NK-92 treated with Interleukin-12 subunit alpha and Interleukin-12 subunit beta, amount 100 ng/mL, for 24 hours (cell line): ENCODE data around the gene LIX1L.

Experiments
- DNase-seq: peaks from one replicate; lab custom pipeline; 2025; lab: John Stamatoyannopoulos, UW

Gene LIX1L

DNA sequence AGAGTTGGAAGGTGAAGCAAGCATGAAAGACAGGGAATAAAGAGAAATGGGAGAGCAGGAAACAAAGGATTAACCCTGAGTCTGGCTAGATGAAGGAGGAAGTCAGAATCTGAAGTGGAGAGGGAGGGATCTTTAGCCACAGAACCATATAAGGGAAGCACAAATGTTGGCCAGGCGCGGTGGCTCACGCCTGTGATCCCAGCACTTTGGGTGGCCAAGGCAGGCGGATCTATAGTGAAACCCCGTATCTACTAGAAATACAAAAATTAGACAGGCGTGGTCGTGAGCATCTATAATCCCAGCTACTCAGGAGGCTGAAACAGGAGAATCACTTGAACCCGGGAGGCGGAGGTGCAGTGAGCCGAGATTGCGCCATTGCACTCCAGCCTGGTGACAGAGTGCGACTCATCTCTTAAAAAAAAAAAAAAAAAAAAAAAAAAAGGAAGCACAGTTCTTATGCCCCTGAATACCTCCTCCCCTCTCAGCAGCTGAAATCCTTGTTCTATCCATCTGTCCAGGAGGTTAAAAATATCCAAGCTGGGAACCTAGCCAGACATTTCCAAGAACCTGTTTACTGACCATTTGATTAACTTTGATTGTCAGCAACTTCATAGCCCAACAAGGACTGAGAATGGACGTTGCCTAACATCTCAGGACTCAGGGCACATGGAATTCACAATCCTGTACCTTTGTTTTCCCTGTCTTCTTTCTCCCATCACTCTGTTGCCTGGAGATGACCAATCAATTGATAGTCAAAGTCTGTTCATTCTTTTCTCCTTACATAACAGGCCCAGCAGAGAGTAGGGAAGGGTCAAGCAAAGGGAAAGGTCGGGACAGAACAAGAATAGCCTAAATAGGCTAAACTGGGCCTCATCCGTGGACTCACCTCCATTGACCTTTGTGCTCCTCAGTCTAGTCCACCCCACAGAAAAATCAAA is 28.0 kb upstream of the LIX1L start:
- peak; percentile 48 for DNase-seq

GRCh38 chr1:145985129-145985501 is 27.3 kb upstream of the LIX1L start:
- no peak for DNase-seq

DNA sequence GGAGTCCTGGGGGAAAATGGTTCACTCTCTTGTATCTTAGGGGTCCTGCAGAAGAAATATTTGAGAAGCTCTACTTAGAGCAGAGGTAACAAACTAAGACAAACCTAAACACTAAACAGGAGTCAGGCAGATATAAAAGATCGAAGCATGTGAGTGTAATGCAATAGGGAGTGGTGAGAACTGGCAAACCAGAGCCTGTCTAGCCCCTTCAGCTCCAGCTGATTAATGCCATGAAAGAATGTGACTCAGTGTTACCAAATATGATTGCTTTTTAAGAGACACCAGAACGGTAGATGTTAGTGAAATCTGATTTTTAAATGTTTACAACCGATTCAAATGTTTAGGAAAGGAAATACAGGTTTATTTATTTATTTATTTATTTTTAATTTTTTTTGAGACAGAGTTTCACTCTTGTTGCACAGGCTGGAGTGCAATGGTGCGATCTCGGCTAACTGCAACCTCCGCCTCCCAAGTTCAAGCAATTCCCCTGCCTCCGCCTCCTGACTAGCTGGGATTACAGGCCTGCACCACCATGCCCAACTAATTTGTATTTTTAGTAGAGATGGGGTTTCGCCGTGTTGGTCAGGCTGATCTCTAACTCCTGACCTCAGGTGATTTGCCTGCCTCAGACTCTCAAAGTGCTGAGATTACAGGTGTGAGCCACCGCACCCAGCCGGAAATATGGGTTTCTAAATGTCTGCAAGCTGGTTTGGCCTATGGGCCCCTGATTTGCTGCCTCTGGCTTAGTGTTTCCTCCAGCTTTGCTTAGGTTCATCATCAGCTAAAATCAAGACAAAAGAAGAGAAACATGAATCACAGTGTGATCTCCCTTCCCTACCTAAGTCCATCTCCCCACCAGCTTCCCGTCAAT is 26.4 kb upstream of the LIX1L start:
- no peak for DNase-seq

GRCh38 chr1:145983206-145983675 is 25.4 kb upstream of the LIX1L start:
- no peak for DNase-seq

DNA sequence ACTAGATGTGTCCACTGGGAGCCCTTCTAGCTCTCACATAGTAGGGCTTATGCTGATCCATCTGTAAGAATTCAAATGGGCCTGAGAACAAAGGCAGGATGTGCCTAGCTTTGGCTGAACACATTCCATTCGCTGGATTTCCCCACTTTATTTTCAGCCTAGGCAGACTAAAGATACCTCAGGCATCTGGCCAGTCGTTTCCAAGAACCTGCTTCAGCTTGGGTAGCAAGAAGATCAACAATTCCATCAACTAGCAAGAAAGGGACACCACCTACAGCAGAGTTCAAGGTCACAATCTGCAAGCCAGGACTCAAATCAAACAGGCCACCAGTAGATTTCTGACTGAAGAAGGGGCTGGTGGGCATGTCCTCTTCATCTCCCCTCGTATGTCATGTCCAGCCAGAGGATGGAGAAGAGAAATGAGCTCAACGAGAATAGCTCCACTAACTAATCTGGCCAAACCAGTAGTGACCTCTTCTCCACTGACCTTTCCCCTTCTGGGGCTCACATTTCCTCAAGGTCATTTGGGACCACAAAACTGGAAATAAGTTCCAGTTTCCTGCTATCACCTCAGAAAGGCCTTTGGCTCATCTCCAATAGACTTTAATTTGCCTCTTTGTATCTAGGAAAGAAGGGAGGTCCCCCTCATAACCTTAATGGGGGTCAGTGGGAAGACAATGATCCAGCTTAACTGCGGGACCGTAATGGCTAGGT is 24.4 kb upstream of the LIX1L start:
- no peak for DNase-seq

GRCh38 chr1:145980457-145980994 is 22.7 kb upstream of the LIX1L start:
- DNase-seq, result no peak

DNA sequence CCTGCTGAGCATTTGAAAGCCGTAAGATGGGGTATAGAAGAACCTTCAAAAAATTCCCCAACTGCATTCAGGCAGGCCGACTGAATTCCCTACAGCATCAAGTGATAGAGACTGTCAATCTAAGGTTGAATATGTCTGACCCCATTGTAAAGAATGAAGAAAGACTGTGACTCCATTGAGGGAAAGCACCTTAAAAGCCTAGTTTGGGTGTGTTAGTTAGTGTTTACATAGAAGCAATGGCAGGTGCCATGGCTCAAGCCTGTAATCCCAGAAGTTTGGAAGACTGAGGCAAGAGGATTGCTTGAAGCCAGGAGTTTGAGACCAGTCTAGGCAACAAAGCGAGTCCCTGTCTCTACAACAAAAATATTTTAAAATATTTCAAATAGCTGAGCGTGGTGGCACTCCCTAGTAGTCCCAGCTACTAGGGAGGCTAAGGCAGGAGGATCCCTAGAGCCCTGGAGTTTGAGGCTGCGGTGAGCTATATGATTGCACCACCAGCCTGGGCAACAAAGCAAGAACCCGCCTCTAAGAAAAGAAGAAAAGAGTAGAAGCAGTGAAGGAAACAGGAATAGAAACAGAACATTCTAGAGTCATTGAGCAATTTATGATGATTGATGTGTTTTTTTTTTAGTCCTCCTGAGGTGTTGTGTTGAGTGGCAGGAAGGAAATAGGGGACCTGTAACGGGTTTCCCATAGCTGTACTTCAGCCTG is 22.1 kb upstream of the LIX1L start:
- no peak for DNase-seq

DNA sequence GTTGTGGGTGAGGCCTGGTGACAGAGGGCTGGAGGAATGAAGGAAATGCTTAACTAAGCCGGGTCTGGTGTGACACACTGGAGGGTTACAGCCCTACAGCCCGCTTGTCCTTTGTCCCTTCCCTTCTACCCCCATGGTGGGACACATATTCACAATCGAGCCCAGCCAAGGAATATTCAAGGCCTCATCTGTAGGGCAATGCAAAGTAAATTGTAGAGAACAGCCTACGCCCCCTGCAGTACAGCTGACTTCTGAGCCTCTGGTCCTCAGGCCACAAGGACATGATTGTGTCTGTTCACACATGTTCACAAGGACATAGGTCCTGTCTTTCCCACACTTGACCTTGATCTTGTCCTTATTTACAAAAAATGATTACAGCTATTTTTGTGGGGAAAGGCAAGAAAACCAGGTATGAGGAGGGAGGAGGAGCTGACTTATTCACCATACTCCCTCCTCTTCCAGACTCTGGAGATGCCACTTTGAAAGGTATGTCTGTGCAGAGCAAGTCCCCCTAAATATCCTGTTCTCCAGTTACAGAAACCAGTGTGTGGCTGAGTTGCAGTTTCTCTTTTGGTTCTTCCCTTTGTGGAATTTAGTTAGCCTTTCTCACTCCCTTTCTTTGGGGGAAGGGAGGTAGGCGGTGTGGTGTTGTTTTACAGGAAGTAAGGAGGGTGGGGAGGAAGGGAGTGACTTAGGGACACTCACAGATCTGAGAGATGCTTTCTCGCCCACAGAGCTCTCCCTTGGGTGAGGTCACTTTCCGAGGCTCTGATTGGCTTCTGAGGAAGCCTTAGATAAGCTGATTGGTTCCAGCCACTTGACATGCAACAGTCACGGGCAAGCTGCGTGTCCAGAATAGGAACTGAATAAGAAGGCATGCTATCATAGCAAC is 21.3 kb upstream of the LIX1L start:
- DNase-seq, result peak; percentile 85

GRCh38 chr1:145978471-145978853 is 20.6 kb upstream of the LIX1L start:
- DNase-seq, result no peak

GRCh38 chr1:145977486-145978470 is 20.0 kb upstream of the LIX1L start:
- DNase-seq, result peak; percentile 58

DNA sequence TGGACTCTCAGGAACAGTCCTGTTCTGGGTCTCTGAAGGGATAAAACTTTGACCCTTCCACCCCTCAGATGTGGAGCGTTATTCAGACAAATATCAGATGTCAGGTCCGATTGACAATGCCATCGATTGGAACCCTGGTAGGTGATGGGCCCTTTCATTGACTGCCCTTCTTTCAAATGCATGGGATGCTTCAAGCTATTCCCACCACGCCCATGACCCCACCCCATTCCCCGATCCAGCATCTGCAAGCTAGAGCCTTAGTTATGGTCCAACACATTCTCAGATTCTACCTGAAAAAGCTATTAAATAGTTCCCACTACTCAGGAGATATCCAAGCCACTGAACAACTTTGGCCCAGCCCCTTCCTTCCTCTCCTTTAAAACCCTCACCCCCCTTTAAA is 19.2 kb upstream of the LIX1L start:
- DNase-seq, result no peak

DNA sequence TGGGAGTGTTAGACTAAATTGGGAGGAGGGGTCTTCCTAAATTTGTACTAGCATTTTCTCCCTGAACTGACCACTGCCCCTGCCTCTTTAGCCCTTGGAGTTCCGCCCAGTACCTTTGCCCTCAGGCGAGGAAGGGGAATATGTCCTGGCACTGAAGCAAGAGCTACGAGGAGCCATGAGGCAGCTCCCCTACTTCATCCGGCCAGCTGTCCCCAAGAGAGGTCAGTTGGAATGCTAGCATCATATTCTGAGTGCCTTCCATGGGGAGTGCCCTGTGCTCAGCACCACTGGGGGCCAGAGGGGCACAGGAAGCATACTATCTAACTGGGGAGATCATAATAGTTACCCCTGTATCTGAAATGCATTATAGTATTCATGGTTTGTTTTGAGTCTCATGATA is 17.4 kb upstream of the LIX1L start:
- no peak for DNase-seq

DNA sequence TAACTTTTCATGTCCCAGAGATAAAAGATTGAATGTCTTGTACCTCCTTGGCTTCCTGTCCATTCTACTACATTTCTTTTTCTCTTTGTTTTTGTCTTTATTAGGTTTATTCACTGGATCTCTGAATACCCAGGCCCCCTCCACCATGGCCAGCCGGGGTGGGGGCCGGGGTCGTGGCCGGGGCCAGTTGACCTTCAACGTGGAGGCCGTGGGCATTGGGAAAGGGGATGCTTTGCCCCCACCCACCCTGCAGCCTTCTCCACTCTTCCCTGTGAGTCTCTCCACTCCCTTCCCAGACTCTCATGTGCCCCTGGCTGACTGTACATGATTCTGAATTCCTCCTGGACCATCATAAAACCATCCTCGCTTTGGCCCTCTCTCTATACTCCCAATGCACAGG is 16.9 kb upstream of the LIX1L start:
- no peak for DNase-seq

GRCh38 chr1:145972580-145972979 is 14.8 kb upstream of the LIX1L start:
- DNase-seq, result no peak

DNA sequence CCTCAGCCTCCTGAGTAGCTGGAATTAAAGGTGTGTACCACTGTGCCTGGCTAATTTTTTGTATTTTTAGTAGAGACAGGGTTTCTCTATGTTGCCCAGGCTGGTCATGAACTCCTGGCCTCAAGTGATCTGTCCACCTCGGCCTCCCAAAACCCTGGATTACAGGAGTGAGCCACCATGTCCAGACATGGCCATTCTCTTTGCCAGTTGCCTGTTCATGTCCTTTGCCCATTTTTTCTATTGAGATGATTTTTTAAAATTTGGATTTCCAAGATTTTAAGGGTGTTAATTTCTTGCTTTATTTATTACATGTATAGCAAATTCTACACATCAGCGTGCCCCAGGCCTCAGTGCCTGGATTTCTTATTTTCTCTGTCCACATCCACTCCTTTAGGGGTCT is 9.5 kb upstream of the LIX1L start:
- no peak for DNase-seq

GRCh38 chr1:145965119-145965744 is 7.4 kb upstream of the LIX1L start:
- no peak for DNase-seq

GRCh38 chr1:145964328-145965118 is 6.7 kb upstream of the LIX1L start, which contains the start of the genes ANKRD34A and POLR3GL:
Gene ANKRD34A (minus strand): TSS chr1:145964575. CDS start chr1:145961759, 2,816 bp downstream.
Gene POLR3GL (plus strand): TSS chr1:145964690. CDS start chr1:145974866, 10,176 bp downstream.
- DNase-seq, result peak; percentile 94
